Measurements from ENCODE around the gene NUDT1.

DNA sequence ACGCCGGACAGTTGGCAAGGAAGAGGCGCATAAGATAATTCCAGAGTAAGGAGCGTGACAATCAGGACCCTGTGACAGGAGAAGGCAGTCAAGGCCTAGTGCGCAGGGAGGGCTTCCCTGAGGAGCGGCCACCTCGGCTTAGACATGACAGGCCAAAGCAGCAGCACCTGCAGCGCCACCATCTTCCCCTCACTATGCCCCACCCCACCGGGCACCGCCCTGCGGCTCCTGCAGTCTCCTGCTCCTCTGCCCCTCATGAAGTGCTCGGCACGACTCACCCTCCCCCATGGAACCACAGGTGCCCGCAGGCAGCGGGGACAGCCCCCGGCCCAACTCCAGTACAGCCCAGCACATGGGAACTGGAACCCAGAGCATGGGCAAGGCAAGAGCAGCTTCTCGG lies 21.1 kb upstream of the NUDT1 start:
- TF ChIP-seq, protein P1, sequence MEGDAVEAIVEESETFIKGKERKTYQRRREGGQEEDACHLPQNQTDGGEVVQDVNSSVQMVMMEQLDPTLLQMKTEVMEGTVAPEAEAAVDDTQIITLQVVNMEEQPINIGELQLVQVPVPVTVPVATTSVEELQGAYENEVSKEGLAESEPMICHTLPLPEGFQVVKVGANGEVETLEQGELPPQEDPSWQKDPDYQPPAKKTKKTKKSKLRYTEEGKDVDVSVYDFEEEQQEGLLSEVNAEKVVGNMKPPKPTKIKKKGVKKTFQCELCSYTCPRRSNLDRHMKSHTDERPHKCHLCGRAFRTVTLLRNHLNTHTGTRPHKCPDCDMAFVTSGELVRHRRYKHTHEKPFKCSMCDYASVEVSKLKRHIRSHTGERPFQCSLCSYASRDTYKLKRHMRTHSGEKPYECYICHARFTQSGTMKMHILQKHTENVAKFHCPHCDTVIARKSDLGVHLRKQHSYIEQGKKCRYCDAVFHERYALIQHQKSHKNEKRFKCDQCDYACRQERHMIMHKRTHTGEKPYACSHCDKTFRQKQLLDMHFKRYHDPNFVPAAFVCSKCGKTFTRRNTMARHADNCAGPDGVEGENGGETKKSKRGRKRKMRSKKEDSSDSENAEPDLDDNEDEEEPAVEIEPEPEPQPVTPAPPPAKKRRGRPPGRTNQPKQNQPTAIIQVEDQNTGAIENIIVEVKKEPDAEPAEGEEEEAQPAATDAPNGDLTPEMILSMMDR (conservative IDR thresholded peaks at IDR 0.05; ENCODE audit: low read depth in 2 of 2), result no peak
- TF ChIP-seq EZH2 (IDR thresholded peaks at IDR 0.05; ENCODE audit: low read depth, unreplicated experiment) (no peak), EZH2phosphoT487 (IDR thresholded peaks at IDR 0.05; ENCODE audit: unreplicated experiment) (no peak), ZNF331 (CRISPR knock-in tag; IDR thresholded peaks at IDR 0.05; ENCODE audit: low read depth) (no peak), POLR2AphosphoS5 (IDR thresholded peaks at IDR 0.05; ENCODE audit: low read depth) (no peak), STAT1 (IDR thresholded peaks at IDR 0.05; ENCODE audit: unreplicated experiment) (no peak), NANOG (IDR thresholded peaks at IDR 0.05; ENCODE audit: borderline replicate concordance) (no peak), CREB1 (CRISPR knock-in tag; IDR thresholded peaks at IDR 0.05; ENCODE audit: low read depth) (no peak)
- TF ChIP-seq, protein P2, sequence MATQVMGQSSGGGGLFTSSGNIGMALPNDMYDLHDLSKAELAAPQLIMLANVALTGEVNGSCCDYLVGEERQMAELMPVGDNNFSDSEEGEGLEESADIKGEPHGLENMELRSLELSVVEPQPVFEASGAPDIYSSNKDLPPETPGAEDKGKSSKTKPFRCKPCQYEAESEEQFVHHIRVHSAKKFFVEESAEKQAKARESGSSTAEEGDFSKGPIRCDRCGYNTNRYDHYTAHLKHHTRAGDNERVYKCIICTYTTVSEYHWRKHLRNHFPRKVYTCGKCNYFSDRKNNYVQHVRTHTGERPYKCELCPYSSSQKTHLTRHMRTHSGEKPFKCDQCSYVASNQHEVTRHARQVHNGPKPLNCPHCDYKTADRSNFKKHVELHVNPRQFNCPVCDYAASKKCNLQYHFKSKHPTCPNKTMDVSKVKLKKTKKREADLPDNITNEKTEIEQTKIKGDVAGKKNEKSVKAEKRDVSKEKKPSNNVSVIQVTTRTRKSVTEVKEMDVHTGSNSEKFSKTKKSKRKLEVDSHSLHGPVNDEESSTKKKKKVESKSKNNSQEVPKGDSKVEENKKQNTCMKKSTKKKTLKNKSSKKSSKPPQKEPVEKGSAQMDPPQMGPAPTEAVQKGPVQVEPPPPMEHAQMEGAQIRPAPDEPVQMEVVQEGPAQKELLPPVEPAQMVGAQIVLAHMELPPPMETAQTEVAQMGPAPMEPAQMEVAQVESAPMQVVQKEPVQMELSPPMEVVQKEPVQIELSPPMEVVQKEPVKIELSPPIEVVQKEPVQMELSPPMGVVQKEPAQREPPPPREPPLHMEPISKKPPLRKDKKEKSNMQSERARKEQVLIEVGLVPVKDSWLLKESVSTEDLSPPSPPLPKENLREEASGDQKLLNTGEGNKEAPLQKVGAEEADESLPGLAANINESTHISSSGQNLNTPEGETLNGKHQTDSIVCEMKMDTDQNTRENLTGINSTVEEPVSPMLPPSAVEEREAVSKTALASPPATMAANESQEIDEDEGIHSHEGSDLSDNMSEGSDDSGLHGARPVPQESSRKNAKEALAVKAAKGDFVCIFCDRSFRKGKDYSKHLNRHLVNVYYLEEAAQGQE (IDR thresholded peaks at IDR 0.05; ENCODE audit: unreplicated experiment), result no peak
- TF ChIP-seq, protein P3, sequence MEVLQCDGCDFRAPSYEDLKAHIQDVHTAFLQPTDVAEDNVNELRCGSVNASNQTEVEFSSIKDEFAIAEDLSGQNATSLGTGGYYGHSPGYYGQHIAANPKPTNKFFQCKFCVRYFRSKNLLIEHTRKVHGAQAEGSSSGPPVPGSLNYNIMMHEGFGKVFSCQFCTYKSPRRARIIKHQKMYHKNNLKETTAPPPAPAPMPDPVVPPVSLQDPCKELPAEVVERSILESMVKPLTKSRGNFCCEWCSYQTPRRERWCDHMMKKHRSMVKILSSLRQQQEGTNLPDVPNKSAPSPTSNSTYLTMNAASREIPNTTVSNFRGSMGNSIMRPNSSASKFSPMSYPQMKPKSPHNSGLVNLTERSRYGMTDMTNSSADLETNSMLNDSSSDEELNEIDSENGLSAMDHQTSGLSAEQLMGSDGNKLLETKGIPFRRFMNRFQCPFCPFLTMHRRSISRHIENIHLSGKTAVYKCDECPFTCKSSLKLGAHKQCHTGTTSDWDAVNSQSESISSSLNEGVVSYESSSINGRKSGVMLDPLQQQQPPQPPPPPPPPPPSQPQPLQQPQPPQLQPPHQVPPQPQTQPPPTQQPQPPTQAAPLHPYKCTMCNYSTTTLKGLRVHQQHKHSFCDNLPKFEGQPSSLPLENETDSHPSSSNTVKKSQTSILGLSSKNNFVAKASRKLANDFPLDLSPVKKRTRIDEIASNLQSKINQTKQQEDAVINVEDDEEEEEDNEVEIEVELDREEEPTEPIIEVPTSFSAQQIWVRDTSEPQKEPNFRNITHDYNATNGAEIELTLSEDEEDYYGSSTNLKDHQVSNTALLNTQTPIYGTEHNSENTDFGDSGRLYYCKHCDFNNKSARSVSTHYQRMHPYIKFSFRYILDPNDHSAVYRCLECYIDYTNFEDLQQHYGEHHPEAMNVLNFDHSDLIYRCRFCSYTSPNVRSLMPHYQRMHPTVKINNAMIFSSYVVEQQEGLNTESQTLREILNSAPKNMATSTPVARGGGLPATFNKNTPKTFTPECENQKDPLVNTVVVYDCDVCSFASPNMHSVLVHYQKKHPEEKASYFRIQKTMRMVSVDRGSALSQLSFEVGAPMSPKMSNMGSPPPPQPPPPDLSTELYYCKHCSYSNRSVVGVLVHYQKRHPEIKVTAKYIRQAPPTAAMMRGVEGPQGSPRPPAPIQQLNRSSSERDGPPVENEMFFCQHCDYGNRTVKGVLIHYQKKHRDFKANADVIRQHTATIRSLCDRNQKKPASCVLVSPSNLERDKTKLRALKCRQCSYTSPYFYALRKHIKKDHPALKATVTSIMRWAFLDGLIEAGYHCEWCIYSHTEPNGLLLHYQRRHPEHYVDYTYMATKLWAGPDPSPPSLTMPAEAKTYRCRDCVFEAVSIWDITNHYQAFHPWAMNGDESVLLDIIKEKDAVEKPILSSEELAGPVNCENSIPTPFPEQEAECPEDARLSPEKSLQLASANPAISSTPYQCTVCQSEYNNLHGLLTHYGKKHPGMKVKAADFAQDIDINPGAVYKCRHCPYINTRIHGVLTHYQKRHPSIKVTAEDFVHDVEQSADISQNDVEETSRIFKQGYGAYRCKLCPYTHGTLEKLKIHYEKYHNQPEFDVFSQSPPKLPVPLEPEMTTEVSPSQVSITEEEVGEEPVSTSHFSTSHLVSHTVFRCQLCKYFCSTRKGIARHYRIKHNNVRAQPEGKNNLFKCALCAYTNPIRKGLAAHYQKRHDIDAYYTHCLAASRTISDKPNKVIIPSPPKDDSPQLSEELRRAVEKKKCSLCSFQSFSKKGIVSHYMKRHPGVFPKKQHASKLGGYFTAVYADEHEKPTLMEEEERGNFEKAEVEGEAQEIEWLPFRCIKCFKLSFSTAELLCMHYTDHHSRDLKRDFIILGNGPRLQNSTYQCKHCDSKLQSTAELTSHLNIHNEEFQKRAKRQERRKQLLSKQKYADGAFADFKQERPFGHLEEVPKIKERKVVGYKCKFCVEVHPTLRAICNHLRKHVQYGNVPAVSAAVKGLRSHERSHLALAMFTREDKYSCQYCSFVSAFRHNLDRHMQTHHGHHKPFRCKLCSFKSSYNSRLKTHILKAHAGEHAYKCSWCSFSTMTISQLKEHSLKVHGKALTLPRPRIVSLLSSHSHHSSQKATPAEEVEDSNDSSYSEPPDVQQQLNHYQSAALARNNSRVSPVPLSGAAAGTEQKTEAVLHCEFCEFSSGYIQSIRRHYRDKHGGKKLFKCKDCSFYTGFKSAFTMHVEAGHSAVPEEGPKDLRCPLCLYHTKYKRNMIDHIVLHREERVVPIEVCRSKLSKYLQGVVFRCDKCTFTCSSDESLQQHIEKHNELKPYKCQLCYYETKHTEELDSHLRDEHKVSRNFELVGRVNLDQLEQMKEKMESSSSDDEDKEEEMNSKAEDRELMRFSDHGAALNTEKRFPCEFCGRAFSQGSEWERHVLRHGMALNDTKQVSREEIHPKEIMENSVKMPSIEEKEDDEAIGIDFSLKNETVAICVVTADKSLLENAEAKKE (CRISPR knock-in tag; IDR thresholded peaks at IDR 0.05), result no peak

Data from GM23338 (cell line).